Measurements from ENCODE around the gene SLC46A2.

SLC46A2 gene

GRCh38 chr9:112860451-112860850, 30.2 kb downstream of the SLC46A2 start:
- no peak for TF ChIP-seq CTCF (conservative IDR thresholded peaks at IDR 0.05; ENCODE audit: low read depth)
- no peak overlapping the region for H3K27ac ChIP-seq
- DNase-seq (ENCODE audit: low spot score) = no peak
- CTCF ChIA-PET = no interaction called here
- POLR2A ChIA-PET (ENCODE audit: low non-redundant PET) = no interaction called here

GRCh38 chr9:112858625-112859147, 32.0 kb downstream of the SLC46A2 start:
- no peak for TF ChIP-seq CTCF (conservative IDR thresholded peaks at IDR 0.05; ENCODE audit: low read depth)
- POLR2A ChIA-PET (ENCODE audit: low non-redundant PET) = no interaction called here
- DNase-seq (ENCODE audit: low spot score) = no peak
- no peak overlapping the region for H3K27ac ChIP-seq
- CTCF ChIA-PET = no interaction called here

GRCh38 chr9:112858005-112858404, 32.7 kb downstream of the SLC46A2 start:
- ChIA-PET POLR2A (ENCODE audit: low non-redundant PET) (no interaction called here), CTCF (interaction anchor here (1.2 kb wide), 1 partner anchor 15 kb away, joined by 3 read pairs; no protein-coding TSS in a partner anchor)
- no peak for DNase-seq (ENCODE audit: low spot score)
- no peak for TF ChIP-seq CTCF (conservative IDR thresholded peaks at IDR 0.05; ENCODE audit: low read depth)
- H3K27ac ChIP-seq = no peak overlapping the region

- DNase-seq (ENCODE audit: low spot score) = no peak
- ChIA-PET CTCF (interaction anchor here (0.7 kb wide), 2 partner anchors 308 to 1955 kb away, joined by 3 to 5 read pairs; no protein-coding TSS in a partner anchor), POLR2A (ENCODE audit: low non-redundant PET) (no interaction called here)
- H3K27ac ChIP-seq = no peak overlapping the region
- TF ChIP-seq CTCF (conservative IDR thresholded peaks at IDR 0.05; ENCODE audit: low read depth) = no peak
These were observed 33.8 kb downstream of the SLC46A2 start for GRCh38 chr9:112856843-112857242.

DNA sequence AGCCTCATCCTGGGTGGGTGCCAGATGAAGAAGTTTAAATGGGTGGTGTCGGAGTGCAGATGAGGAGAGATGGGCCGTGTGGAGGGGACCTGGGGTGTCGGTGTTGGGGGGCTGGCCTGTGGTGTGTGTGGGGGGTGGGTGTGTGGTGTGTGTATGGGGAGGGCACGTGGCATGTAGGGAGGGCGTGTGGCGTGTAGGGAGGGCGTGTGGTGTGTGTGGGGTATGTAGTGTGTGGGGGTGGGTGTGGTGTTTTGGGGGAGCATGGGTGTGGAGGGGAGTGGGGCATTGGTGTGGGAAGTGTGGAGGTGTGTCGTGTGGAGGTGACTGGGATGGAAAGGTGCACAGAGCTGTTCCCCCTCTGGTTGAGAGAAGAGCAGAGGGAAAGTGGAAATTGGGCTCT, 34.5 kb downstream of the SLC46A2 start:
- CTCF ChIA-PET = interaction anchor here (0.7 to 1.4 kb wide), 2 partner anchors 47 to 309 kb away, joined by 5 to 10 read pairs; no protein-coding TSS in a partner anchor
- H3K27ac ChIP-seq = no peak overlapping the region
- TF ChIP-seq CTCF (conservative IDR thresholded peaks at IDR 0.05; ENCODE audit: low read depth) = no peak
- DNase-seq (ENCODE audit: low spot score) = no peak
- POLR2A ChIA-PET (ENCODE audit: low non-redundant PET) = no interaction called here

GRCh38 chr9:112854657-112855056, 36.0 kb downstream of the SLC46A2 start:
- H3K27ac ChIP-seq = no peak overlapping the region
- ChIA-PET CTCF (interaction anchor here (0.6 to 1.4 kb wide), 2 partner anchors 48 to 75 kb away, joined by 4 to 10 read pairs; no protein-coding TSS in a partner anchor), POLR2A (ENCODE audit: low non-redundant PET) (no interaction called here)
- no peak for TF ChIP-seq CTCF (conservative IDR thresholded peaks at IDR 0.05; ENCODE audit: low read depth)
- no peak for DNase-seq (ENCODE audit: low spot score)

Data from RWPE1 (cell line).